ENCODE measurements around the gene NPHP4.
"Not testable (repeated sequence)": the region's sequence is repeated elsewhere in the genome, so short reads cannot be mapped to it uniquely, and the experiment has no call there.

The NPHP4 gene

DNA sequence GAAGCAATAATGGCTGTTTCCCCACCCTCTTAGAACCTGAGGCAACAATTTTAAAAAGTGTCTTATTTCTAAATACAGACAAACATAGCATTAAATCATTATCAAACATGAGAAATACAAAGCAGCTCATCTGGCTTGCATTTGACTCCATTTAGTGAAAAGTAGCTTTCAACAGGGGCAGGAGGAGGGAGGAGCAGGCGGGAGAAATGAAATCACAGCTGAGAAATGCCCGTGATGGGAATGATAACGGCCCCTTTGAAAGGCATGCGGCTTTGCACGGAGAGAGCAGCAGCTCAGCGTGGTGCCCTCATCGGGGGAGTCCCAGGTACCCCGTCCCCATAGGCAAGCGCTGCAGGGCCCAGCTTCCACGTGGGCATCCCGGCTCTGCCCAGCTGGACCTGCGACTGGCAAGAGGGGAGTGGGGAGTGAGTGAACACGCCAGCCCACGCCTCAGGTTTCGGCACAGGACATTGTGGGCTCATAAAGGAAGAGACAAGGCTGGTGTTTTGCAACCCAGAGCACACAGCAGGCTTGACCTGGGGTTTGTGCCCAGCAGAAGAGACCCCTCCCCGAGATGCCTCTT is 134.6 kb downstream of the NPHP4 start:
- Mint-ChIP-seq H3K27me3 (ENCODE audit: low read depth) (peaks cover 8% of the 10 kb centered on the region), H3K9me3 (peaks cover 4% of the 10 kb centered on the region), H3K4me3 (no peak overlapping the region), H3K4me1 (no peaks in the 10 kb centered on the region), H3K36me3 (ENCODE audit: low read depth) (peaks cover 2% of the 10 kb centered on the region), H3K27ac (no peak overlapping the region)
- TF ChIP-seq, protein P1, sequence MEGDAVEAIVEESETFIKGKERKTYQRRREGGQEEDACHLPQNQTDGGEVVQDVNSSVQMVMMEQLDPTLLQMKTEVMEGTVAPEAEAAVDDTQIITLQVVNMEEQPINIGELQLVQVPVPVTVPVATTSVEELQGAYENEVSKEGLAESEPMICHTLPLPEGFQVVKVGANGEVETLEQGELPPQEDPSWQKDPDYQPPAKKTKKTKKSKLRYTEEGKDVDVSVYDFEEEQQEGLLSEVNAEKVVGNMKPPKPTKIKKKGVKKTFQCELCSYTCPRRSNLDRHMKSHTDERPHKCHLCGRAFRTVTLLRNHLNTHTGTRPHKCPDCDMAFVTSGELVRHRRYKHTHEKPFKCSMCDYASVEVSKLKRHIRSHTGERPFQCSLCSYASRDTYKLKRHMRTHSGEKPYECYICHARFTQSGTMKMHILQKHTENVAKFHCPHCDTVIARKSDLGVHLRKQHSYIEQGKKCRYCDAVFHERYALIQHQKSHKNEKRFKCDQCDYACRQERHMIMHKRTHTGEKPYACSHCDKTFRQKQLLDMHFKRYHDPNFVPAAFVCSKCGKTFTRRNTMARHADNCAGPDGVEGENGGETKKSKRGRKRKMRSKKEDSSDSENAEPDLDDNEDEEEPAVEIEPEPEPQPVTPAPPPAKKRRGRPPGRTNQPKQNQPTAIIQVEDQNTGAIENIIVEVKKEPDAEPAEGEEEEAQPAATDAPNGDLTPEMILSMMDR (IDR thresholded peaks at IDR 0.05; ENCODE audit: unreplicated experiment in 3 of 3): no peak

DNA sequence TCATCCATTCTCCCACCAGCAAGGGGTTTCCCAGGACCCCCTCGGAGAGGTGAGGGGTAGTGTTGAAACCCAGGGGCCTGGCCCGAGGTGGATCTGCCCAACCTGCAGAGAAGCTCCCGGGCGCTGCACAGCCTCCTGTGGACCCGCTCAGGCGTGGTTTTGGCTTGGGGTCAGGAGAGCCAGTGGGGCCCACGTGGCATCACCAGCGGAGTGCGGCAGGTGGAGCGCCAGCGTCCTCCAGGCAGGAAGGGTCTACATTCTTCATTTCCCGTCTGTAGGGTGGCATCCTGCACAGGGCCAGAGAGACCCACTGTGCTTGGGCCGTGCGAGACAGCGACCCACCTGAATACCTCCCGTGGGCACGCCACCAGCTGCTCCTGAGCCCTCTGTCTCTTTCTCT is 135.2 kb downstream of the NPHP4 start:
- H3K27ac Mint-ChIP-seq: no peak overlapping the region
- TF ChIP-seq, protein P1 (IDR thresholded peaks at IDR 0.05; ENCODE audit: unreplicated experiment in 3 of 3): no peak
- no peaks in the 10 kb centered on the region for H3K36me3 Mint-ChIP-seq (ENCODE audit: low read depth)
- no peaks in the 10 kb centered on the region for H3K4me1 Mint-ChIP-seq
- H3K9me3 Mint-ChIP-seq: peaks cover 4% of the 10 kb centered on the region
- H3K27me3 Mint-ChIP-seq (ENCODE audit: low read depth): peaks cover 13% of the 10 kb centered on the region
- no peak overlapping the region for H3K4me3 Mint-ChIP-seq

DNA sequence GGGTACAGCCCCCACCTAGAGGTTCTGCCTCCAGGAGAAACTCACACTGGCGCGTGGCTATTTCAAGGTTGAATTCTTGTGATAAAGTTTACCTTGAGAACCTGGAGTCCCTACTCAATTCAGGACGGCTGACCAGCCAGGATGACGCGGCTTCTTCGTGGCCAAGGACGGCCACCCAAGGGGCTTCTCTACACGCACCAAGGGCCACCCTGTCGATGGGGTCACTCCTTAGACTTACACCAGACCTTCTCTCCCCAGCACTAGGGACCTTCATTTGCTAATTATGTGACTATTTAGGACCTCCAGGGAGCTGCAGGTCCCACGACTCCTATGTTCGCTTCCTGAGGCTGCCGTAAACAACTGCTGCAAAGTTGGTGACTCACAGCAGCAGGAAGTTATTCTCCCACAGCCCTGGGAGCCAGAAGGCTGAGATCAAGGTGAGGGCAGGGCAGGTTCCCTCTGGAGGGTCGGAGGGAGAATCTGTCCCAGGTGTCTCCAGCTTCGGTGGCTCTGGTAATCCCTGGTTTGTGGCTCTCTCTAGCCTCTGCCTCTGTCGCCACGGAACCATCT is 135.9 kb downstream of the NPHP4 start:
- TF ChIP-seq, protein P1 (IDR thresholded peaks at IDR 0.05; ENCODE audit: unreplicated experiment in 3 of 3): no peak
- Mint-ChIP-seq H3K27me3 (ENCODE audit: low read depth) (peaks cover 14% of the 10 kb centered on the region), H3K4me1 (no peaks in the 10 kb centered on the region), H3K36me3 (ENCODE audit: low read depth) (no peaks in the 10 kb centered on the region), H3K4me3 (no peak overlapping the region), H3K27ac (no peak overlapping the region), H3K9me3 (peaks cover 4% of the 10 kb centered on the region)

DNA sequence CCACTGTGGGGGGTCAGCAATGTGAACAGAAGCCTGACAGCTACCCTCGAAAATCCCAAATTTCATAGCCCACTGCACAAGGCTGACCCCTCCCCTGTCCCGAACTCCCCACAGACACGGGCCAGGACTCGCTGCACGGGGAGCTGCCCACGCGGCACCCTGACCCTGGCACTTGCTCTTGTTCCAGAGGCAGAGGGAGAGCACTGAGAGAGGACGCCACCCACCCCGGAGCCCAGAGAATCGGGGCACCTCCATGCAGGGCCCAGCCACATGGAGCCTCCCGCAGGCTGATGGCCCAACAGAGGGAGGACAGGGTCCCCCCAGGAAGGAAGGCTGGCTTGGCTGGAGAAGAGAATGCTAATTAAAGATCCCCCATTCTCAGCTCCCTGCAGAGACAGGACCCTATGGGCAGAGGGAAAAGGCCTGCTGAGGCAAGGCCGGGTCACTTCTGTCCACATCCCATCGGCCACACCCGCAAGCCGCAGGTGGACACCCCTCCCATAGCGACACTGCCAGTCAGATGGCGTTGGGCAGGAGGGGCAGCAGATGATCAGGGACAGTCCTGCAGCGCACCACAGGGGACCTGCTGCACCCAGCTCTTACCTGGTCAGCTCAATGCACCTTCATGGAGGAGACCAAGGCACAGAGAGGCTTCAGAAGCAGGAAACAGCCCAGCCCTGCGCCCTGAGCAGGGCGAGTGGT is 136.9 kb downstream of the NPHP4 start:
- no peaks in the 10 kb centered on the region for H3K4me1 Mint-ChIP-seq
- no peak overlapping the region for H3K27ac Mint-ChIP-seq
- no peaks in the 10 kb centered on the region for H3K36me3 Mint-ChIP-seq (ENCODE audit: low read depth)
- H3K4me3 Mint-ChIP-seq: no peak overlapping the region
- peaks cover 4% of the 10 kb centered on the region for H3K9me3 Mint-ChIP-seq
- TF ChIP-seq, protein P1 (IDR thresholded peaks at IDR 0.05; ENCODE audit: unreplicated experiment in 3 of 3): no peak
- H3K27me3 Mint-ChIP-seq (ENCODE audit: low read depth): peaks cover 14% of the 10 kb centered on the region

DNA sequence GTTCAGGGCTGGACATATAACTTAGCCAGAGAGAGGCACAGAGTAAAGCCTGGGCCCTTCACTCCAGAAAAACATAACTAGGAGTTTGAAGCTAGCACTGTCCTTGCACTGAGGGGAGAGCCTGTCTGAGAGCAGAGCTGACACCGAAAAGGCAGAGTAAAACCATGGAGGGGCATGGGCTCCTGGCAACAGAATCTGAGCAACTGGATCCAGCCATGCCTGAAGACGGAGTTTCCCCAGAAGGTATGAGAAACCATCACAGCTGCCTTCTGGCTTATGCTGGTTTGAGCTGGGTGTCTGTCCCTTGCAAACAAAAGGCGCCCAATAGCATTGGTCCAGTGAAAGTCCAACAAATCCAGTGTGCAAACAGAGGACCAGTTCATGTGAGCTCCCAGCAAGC is 137.5 kb downstream of the NPHP4 start:
- no peaks in the 10 kb centered on the region for H3K36me3 Mint-ChIP-seq (ENCODE audit: low read depth)
- no peak overlapping the region for H3K4me3 Mint-ChIP-seq
- peaks cover 4% of the 10 kb centered on the region for H3K9me3 Mint-ChIP-seq
- H3K27me3 Mint-ChIP-seq (ENCODE audit: low read depth): peaks cover 14% of the 10 kb centered on the region
- no peak overlapping the region for H3K27ac Mint-ChIP-seq
- TF ChIP-seq, protein P1 (IDR thresholded peaks at IDR 0.05; ENCODE audit: unreplicated experiment in 3 of 3): no peak
- H3K4me1 Mint-ChIP-seq: no peaks in the 10 kb centered on the region

DNA sequence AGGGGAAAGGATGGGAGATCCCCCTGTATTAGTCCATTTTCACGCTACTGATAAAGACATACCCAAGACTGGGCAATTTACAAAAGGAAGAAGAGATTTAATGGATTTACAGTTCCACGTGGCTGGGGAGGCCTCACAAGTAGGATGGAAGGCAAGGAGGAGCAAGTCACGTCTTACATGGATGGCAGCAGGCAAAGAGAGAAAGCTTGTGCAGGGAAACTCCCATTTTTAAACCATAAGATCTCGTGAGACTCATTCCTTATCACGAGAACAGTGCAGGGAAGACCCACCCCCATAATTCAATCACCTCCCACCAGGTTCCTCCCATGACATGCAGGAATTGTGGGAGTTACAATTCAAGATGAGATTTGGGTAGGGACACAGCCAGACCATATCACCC is 138.4 kb downstream of the NPHP4 start:
- H3K27ac Mint-ChIP-seq; H3K9me3 Mint-ChIP-seq; H3K36me3 Mint-ChIP-seq (ENCODE audit: low read depth); H3K4me3 Mint-ChIP-seq; H3K4me1 Mint-ChIP-seq: not testable (repeated sequence)
- H3K27me3 Mint-ChIP-seq (ENCODE audit: low read depth): peaks cover 14% of the 10 kb centered on the region

Data from nephron (organoid).